GM23338 (cell line): ENCODE measurements around the gene ABHD17B. TPM values are rescaled to one million over a fixed set of nuclear protein-coding genes. Genes with fewer than 3 reads are reported as not detected.

Experiments used
- ATAC-seq: fragments of 200-7000 bp; cut with Tn5 transposase; 3 replicates; pipeline ENCODE4 v1.9.1; 2020
- DNase-seq: peaks from one replicate; pipeline ENCODE4 v3.0.0-alpha.2; 2015; ENCODE audit warnings: low spot score
- H2AFZ ChIP-seq: fragments of 200-600 bp; sonication (generic); 2 replicates; pipeline ENCODE4 v1.8.0; 2016; ENCODE audit warnings: antibody characterized with exemption, mild to moderate bottlenecking, moderate library complexity
- H3F3A ChIP-seq: fragments of 200-600 bp; sonication (generic); replicated peaks from 2 replicates; pipeline ENCODE4 v1.8.0; 2017; ENCODE audit warnings: antibody characterized with exemption, mixed run types, low read depth
- H3K27ac ChIP-seq: fragments of 200-600 bp; sonication (generic); 2 replicates; pipeline ENCODE4 v1.6.1; 2016; ENCODE audit warnings: low read depth
- H3K27me3 ChIP-seq: fragments of 200-600 bp; sonication (generic); 2 replicates; pipeline ENCODE4 v1.8.0; 2016; ENCODE audit warnings: mild to moderate bottlenecking, mixed run types, moderate library complexity; ENCODE audit not compliant: insufficient read depth
- H3K36me3 ChIP-seq: fragments of 200-600 bp; sonication (generic); 2 replicates; pipeline ENCODE4 v1.8.0; 2016; ENCODE audit warnings: mild to moderate bottlenecking; ENCODE audit not compliant: insufficient read depth
- H3K4me1 ChIP-seq: fragments of 200-600 bp; sonication (generic); 2 replicates; pipeline ENCODE4 v1.8.0; 2016; ENCODE audit warnings: mild to moderate bottlenecking, moderate library complexity; ENCODE audit not compliant: insufficient read depth
- H3K4me2 ChIP-seq: fragments of 200-600 bp; sonication (generic); 2 replicates; pipeline ENCODE4 v1.7.1; 2017; ENCODE audit warnings: mixed run types
- H3K4me3 ChIP-seq: fragments of 200-600 bp; sonication (generic); 2 replicates; pipeline ENCODE4 v1.6.1; 2016; ENCODE audit warnings: mixed run types
- H3K79me2 ChIP-seq: fragments of 200-600 bp; sonication (generic); replicated peaks from 2 replicates; pipeline ENCODE4 v1.8.0; 2017; ENCODE audit warnings: mild to moderate bottlenecking; ENCODE audit not compliant: insufficient read depth
- H3K9me2 ChIP-seq: fragments of 200-600 bp; sonication (generic); 2 replicates; pipeline ENCODE4 v1.8.0; 2017; ENCODE audit not compliant: insufficient read depth
- H4K20me1 ChIP-seq: fragments of 200-600 bp; sonication (generic); replicated peaks from 2 replicates; pipeline ENCODE4 v1.8.0; 2017; ENCODE audit warnings: mild to moderate bottlenecking; ENCODE audit not compliant: insufficient read depth
- H3K27ac Mint-ChIP-seq: 2 replicates; pipeline ENCODE4 v1.8.0; 2020; ENCODE audit warnings: inconsistent platforms, mild to moderate bottlenecking, moderate library complexity, mixed read lengths
- H3K27me3 Mint-ChIP-seq: 3 replicates; pipeline ENCODE4 v1.8.0; 2022; ENCODE audit warnings: low read depth, mild to moderate bottlenecking, moderate library complexity, mixed read lengths, inconsistent platforms; ENCODE audit not compliant: insufficient read depth, poor library complexity
- H3K36me3 Mint-ChIP-seq: 3 replicates; pipeline ENCODE4 v1.8.0; 2021; ENCODE audit warnings: low read depth, mild to moderate bottlenecking, inconsistent platforms, moderate library complexity, mixed read lengths
- H3K4me1 Mint-ChIP-seq: 3 replicates; pipeline ENCODE4 v1.8.0; 2020; ENCODE audit warnings: mild to moderate bottlenecking, inconsistent platforms, mixed read lengths
- H3K4me3 Mint-ChIP-seq: 3 replicates; pipeline ENCODE4 v1.8.0; 2021; ENCODE audit warnings: moderate library complexity, mild to moderate bottlenecking, inconsistent platforms, mixed read lengths
- H3K9me3 Mint-ChIP-seq: 3 replicates; pipeline ENCODE4 v1.8.0; 2020; ENCODE audit warnings: moderate library complexity, mild to moderate bottlenecking, inconsistent platforms, mixed read lengths
- EZH2 ChIP-seq: fragments of 200-600 bp; sonication (generic); IDR thresholded peaks from one replicate; pipeline ENCODE4 v1.8.0; 2017; ENCODE audit warnings: antibody characterized with exemption, mild to moderate bottlenecking, low read depth; ENCODE audit not compliant: unreplicated experiment
- EZH2phosphoT487 ChIP-seq: fragments of 200-600 bp; sonication (generic); IDR thresholded peaks from one replicate; pipeline ENCODE4 v1.8.1; 2018; ENCODE audit warnings: antibody characterized with exemption; ENCODE audit not compliant: unreplicated experiment
- JUNB ChIP-seq: IDR thresholded peaks from one replicate; pipeline ENCODE4 v1.6.1; 2016; ENCODE audit warnings: antibody characterized with exemption; ENCODE audit not compliant: unreplicated experiment
- NANOG ChIP-seq: IDR thresholded peaks from 2 replicates; pipeline ENCODE4 v1.6.1; 2016; ENCODE audit warnings: antibody characterized with exemption, borderline replicate concordance
- POLR2AphosphoS5 ChIP-seq: IDR thresholded peaks from 2 replicates; pipeline ENCODE4 v1.6.1; 2016; ENCODE audit warnings: antibody characterized with exemption, low read depth
- STAT1 ChIP-seq: IDR thresholded peaks from one replicate; pipeline ENCODE4 v1.6.1; 2016; ENCODE audit warnings: antibody characterized with exemption; ENCODE audit not compliant: unreplicated experiment
- ZNF114 ChIP-seq: fragments of 250-450 bp; sonication (Bioruptor Pico); IDR thresholded peaks from 2 replicates; pipeline ENCODE4 v1.5.0; 2020; ENCODE audit warnings: mild to moderate bottlenecking, moderate library complexity
- ZNF331 ChIP-seq: fragments of 250-450 bp; sonication (Bioruptor Pico); IDR thresholded peaks from 2 replicates; pipeline ENCODE4 v1.5.0; 2020; ENCODE audit warnings: low read depth, mild to moderate bottlenecking, moderate library complexity
- ZNF462 ChIP-seq: fragments of 250-450 bp; sonication (Bioruptor Pico); IDR thresholded peaks from 2 replicates; pipeline ENCODE4 v1.5.0; 2020; ENCODE audit warnings: mild to moderate bottlenecking, moderate library complexity
- polyA plus RNA-seq: library from polyadenylated mRNA; unstranded; fragments of >200 nt; fragmentation: Nextera tagmentation; extraction: Ambion mirVana; gene quantifications from 2 replicates; pipeline ENCODE4 v1.2.1, GENCODE V29; 2016
- total RNA-seq: library from RNA; depleted of rRNA; stranded (reverse); fragments of >200 nt; shearing (Covaris generic); gene quantifications from 2 replicates; pipeline ENCODE4 v1.2.3, GENCODE V29; 2014
- TF ChIP-seq, protein P1 (sequence below), 2 experiments: fragments of 200-600 bp in 1 of 2; sonication (generic) in 1 of 2; conservative IDR thresholded peaks; 2 replicates each; pipeline versions ENCODE4 v1.5.1 to v1.6.1; 2016 to 2017; ENCODE audit warnings: antibody characterized with exemption in 2 of 2, low read depth in 2 of 2, mild to moderate bottlenecking in 2 of 2, moderate library complexity in 1 of 2
- TF ChIP-seq, protein P2 (sequence below): IDR thresholded peaks from one replicate; pipeline ENCODE4 v1.6.1; 2018; ENCODE audit warnings: antibody characterized with exemption; ENCODE audit not compliant: unreplicated experiment

The ABHD17B gene
- total and polyA plus RNA-seq, 2 experiments from 2014 or later, result 32.2 to 112 TPM

DNA sequence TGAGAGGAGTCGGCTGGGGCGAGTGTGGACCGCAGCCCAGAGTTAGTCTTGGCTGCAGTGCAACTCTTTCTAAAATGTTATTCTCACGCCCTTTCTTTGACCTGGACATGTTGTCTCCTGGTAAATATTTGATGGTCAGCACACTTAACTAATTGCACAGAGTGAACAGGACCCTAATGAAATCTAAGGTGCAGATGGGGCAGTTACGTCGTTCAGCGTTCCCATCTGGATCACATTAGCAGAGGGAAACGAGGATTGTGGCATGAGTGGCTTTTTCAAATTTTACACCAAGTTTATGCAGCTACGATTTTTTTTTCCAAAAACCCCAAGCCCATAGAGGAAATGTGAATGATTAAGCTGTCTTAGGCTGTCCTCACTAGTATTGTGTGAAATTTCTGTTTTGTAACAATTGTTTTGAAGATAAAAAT lies 929 bp upstream of the ABHD17B start (continued):
- TF ChIP-seq STAT1, result no peak
- no peak for TF ChIP-seq ZNF331 (CRISPR knock-in tag)
- TF ChIP-seq ZNF114 (CRISPR knock-in tag), result no peak
- TF ChIP-seq EZH2phosphoT487, result no peak
- TF ChIP-seq POLR2AphosphoS5, result no peak
- no peak for TF ChIP-seq NANOG
- no peak for TF ChIP-seq EZH2
- TF ChIP-seq, protein P1, sequence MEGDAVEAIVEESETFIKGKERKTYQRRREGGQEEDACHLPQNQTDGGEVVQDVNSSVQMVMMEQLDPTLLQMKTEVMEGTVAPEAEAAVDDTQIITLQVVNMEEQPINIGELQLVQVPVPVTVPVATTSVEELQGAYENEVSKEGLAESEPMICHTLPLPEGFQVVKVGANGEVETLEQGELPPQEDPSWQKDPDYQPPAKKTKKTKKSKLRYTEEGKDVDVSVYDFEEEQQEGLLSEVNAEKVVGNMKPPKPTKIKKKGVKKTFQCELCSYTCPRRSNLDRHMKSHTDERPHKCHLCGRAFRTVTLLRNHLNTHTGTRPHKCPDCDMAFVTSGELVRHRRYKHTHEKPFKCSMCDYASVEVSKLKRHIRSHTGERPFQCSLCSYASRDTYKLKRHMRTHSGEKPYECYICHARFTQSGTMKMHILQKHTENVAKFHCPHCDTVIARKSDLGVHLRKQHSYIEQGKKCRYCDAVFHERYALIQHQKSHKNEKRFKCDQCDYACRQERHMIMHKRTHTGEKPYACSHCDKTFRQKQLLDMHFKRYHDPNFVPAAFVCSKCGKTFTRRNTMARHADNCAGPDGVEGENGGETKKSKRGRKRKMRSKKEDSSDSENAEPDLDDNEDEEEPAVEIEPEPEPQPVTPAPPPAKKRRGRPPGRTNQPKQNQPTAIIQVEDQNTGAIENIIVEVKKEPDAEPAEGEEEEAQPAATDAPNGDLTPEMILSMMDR (conservative IDR thresholded peaks at IDR 0.05; ENCODE audit: low read depth in 2 of 2), result no peak

DNA sequence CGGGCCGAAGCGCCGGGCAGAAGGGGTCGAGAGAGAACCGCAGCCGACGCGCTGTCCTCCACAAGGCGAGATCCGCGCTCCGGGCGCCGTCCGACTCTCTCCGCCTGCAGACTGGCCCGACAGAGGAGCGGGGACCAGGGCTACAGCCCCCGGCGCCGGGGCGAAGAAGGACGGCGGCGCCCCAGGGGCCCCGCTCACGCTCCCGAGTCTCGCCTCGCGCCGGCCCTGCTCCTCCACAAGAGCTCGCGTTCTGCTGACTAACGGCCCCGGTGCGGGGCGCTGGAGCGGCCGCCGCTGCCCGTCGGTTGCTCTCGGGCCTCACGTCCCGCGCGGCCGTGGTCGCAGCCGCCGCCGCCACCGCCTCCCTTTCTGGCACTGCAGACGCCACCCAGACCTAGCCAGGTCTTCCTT lies 338 bp downstream of the ABHD17B start:
- Mint-ChIP-seq H3K27ac (peak overlapping the region; percentile 99), H3K4me3 (peak overlapping the region; percentile 100), H3K4me1 (peaks cover 46% of the 10 kb centered on the region), H3K9me3 (no peaks in the 10 kb centered on the region; the same call in 1 of the 3 replicates), H3K27me3 (peaks cover 14% of the 10 kb centered on the region), H3K36me3 (peaks cover 16% of the 10 kb centered on the region)
- Histone ChIP-seq H3K27ac (peak overlapping the region; percentile 95), H3K4me2 (peak overlapping the region; percentile 79), H2AFZ (no peak overlapping the region), H3F3A (peaks cover 7% of the 10 kb centered on the region), H3K27me3 (no peaks in the 10 kb centered on the region), H3K4me3 (peak overlapping the region; percentile 89), H4K20me1 (peaks cover 42% of the 10 kb centered on the region), H3K4me1 (peaks cover 38% of the 10 kb centered on the region), H3K79me2 (peaks cover 94% of the 10 kb centered on the region), H3K36me3 (peaks cover 5% of the 10 kb centered on the region; the same call in 1 of the 2 replicates), H3K9me2 (no peaks in the 10 kb centered on the region)
- ATAC-seq (peak; percentile 8), DNase-seq (no peak)
- TF ChIP-seq, protein P2, sequence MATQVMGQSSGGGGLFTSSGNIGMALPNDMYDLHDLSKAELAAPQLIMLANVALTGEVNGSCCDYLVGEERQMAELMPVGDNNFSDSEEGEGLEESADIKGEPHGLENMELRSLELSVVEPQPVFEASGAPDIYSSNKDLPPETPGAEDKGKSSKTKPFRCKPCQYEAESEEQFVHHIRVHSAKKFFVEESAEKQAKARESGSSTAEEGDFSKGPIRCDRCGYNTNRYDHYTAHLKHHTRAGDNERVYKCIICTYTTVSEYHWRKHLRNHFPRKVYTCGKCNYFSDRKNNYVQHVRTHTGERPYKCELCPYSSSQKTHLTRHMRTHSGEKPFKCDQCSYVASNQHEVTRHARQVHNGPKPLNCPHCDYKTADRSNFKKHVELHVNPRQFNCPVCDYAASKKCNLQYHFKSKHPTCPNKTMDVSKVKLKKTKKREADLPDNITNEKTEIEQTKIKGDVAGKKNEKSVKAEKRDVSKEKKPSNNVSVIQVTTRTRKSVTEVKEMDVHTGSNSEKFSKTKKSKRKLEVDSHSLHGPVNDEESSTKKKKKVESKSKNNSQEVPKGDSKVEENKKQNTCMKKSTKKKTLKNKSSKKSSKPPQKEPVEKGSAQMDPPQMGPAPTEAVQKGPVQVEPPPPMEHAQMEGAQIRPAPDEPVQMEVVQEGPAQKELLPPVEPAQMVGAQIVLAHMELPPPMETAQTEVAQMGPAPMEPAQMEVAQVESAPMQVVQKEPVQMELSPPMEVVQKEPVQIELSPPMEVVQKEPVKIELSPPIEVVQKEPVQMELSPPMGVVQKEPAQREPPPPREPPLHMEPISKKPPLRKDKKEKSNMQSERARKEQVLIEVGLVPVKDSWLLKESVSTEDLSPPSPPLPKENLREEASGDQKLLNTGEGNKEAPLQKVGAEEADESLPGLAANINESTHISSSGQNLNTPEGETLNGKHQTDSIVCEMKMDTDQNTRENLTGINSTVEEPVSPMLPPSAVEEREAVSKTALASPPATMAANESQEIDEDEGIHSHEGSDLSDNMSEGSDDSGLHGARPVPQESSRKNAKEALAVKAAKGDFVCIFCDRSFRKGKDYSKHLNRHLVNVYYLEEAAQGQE, result no peak
- TF ChIP-seq ZNF331 (CRISPR knock-in tag), result no peak
- TF ChIP-seq POLR2AphosphoS5, result no peak
- no peak for TF ChIP-seq EZH2
- no peak for TF ChIP-seq EZH2phosphoT487
- no peak for TF ChIP-seq ZNF462
- no peak for TF ChIP-seq ZNF114 (CRISPR knock-in tag)
- TF ChIP-seq JUNB, result no peak
- no peak for TF ChIP-seq STAT1
- TF ChIP-seq NANOG, result no peak
